HCT116 (cell line): Measurements from ENCODE around the gene PPRC1. TPM values are rescaled to one million over a fixed set of nuclear protein-coding genes. Genes with fewer than 3 reads are reported as not detected.

ENCODE experiments used
- ATAC-seq: fragments of 200-7000 bp; cut with Tn5 transposase; 2 replicates; pipeline ENCODE4 v1.9.1; 2020; ENCODE audit warnings: mild to moderate bottlenecking, moderate library complexity
- BruUV-seq: library from RNA; stranded (reverse); fragments of 400-500 nt; replicated peaks from 2 replicates; lab custom pipeline; 2021; lab: Mats Ljungman, UMichigan
- CTCF ChIA-PET: fragments of 300-600 bp; sonication (Branson Sonifier 250); formaldehyde crosslinking; loops from one replicate; lab custom pipeline; 2021; ENCODE audit warnings: antibody characterized with exemption; lab: Charles Lee
- POLR2A ChIA-PET: fragments of 300-600, 350-600 bp; sonication (Branson Sonifier 250); formaldehyde crosslinking; loops from one replicate; lab custom pipeline; 2021; ENCODE audit warnings: antibody characterized with exemption; lab: Charles Lee
- RAD21 ChIA-PET, 2 experiments: fragments of 300-600 bp; sonication (Branson Sonifier 250); formaldehyde crosslinking; loops; one replicate each; lab custom pipeline; 2023; ENCODE audit warnings: low total read pairs in 2 of 2; ENCODE audit not compliant: uncharacterized antibody in 2 of 2, unreplicated experiment in 2 of 2, low non-redundant PET in 1 of 2; lab: Charles Lee
- DNase-seq: peaks from one replicate; pipeline ENCODE4 v3.0.0-alpha.2; 2010; ENCODE audit warnings: low read depth, low spot score
- H2AFZ ChIP-seq: fragments of 200-600 bp; shearing (Covaris generic), sonication (generic); 2 replicates; pipeline ENCODE4 v1.6.1; 2017; ENCODE audit warnings: low read depth, mixed run types, mixed read lengths, antibody characterized with exemption, low read length; ENCODE audit not compliant: poor library complexity, severe bottlenecking
- H3K27ac ChIP-seq: 2 replicates; pipeline ENCODE4 v1.5.1; 2012; ENCODE audit warnings: low read depth, low read length
- H3K27me3 ChIP-seq: fragments of 200-600 bp; sonication (generic); 2 replicates; pipeline ENCODE4 v1.6.1; 2016; ENCODE audit warnings: mixed run types, low read length, mixed read lengths; ENCODE audit not compliant: insufficient read depth
- H3K36me3 ChIP-seq, 2 experiments: fragments of 200-500 bp in 1 of 2; fragments of 200-600 bp in 1 of 2; sonication (Bioruptor generic) in 1 of 2; sonication (generic) in 1 of 2; 2 replicates each; pipeline versions ENCODE4 v1.5.1 to v1.6.1; 2014 to 2016; ENCODE audit warnings: low read length in 2 of 2, inconsistent platforms in 1 of 2, mixed read lengths in 1 of 2, mixed run types in 1 of 2; ENCODE audit not compliant: insufficient read depth in 2 of 2, control insufficient read depth in 1 of 2
- H3K4me1 ChIP-seq, 2 experiments: fragments of 200-600 bp in 1 of 2; sonication (generic) in 1 of 2; 2 replicates each; pipeline versions ENCODE4 v1.5.1 to v1.6.1; 2012 to 2017; ENCODE audit warnings: low read length in 2 of 2, inconsistent platforms in 1 of 2, mild to moderate bottlenecking in 1 of 2, mixed read lengths in 1 of 2, mixed run types in 1 of 2, moderate library complexity in 1 of 2; ENCODE audit not compliant: insufficient read depth in 2 of 2, control insufficient read depth in 1 of 2
- H3K4me2 ChIP-seq: fragments of 200-600 bp; sonication (generic); 2 replicates; pipeline ENCODE4 v1.6.1; 2017; ENCODE audit warnings: mixed run types, low read length, mixed read lengths
- H3K4me3 ChIP-seq, 2 experiments: fragments of 200-600 bp in 1 of 2; sonication (generic) in 1 of 2; replicated peaks in 1 of 2; 2 replicates each; pipeline ENCODE4 v1.5.1; 2011 to 2016; ENCODE audit warnings: low read length in 2 of 2, control low read depth in 1 of 2, low read depth in 1 of 2, mild to moderate bottlenecking in 1 of 2, mixed read lengths in 1 of 2, mixed run types in 1 of 2
- H3K79me2 ChIP-seq: fragments of 200-600 bp; sonication (generic); 2 replicates; pipeline ENCODE4 v1.6.1; 2017; ENCODE audit warnings: mild to moderate bottlenecking, mixed run types, low read length, moderate library complexity, mixed read lengths; ENCODE audit not compliant: insufficient read depth
- H3K9ac ChIP-seq: fragments of 200-600 bp; sonication (generic); 2 replicates; pipeline ENCODE4 v1.6.1; 2016; ENCODE audit warnings: low read length, mixed read lengths
- H3K9me2 ChIP-seq: fragments of 200-600 bp; sonication (generic), shearing (Covaris generic); 2 replicates; pipeline ENCODE4 v1.6.1; 2017; ENCODE audit warnings: mixed run types, mild to moderate bottlenecking, moderate library complexity; ENCODE audit not compliant: insufficient read depth
- H3K9me3 ChIP-seq, 2 experiments: fragments of 200-500 bp in 1 of 2; fragments of 200-600 bp in 1 of 2; sonication (Bioruptor generic) in 1 of 2; sonication (generic) in 1 of 2; 2 replicates each; pipeline ENCODE4 v1.6.1; 2014 to 2017; ENCODE audit warnings: low read length in 2 of 2, mixed read lengths in 2 of 2, inconsistent platforms in 1 of 2, low read depth in 1 of 2, mild to moderate bottlenecking in 1 of 2, mixed run types in 1 of 2, moderate library complexity in 1 of 2; ENCODE audit not compliant: control insufficient read depth in 1 of 2, insufficient read depth in 1 of 2
- H4K20me1 ChIP-seq: fragments of 200-600 bp; sonication (generic), shearing (Covaris generic); 2 replicates; pipeline ENCODE4 v1.6.1; 2017; ENCODE audit warnings: mixed run types, mild to moderate bottlenecking, moderate library complexity; ENCODE audit not compliant: insufficient read depth
- EZH2phosphoT487 ChIP-seq: fragments of 200-600 bp; IDR thresholded peaks from 2 replicates; pipeline ENCODE4 v1.6.1; 2018; ENCODE audit warnings: antibody characterized with exemption, borderline replicate concordance
- SIN3A ChIP-seq: IDR thresholded peaks from 2 replicates; pipeline ENCODE4 v1.6.1; 2012; ENCODE audit warnings: low read depth
- TCF7L2 ChIP-seq: IDR thresholded peaks from 2 replicates; pipeline ENCODE4 v1.7.0; 2011; ENCODE audit warnings: borderline replicate concordance, inconsistent platforms; ENCODE audit not compliant: insufficient read depth, insufficient read length; ENCODE audit errors: extremely low read depth
- intact Hi-C: fragments of 100-400 bp; cut with micrococcal nuclease; formaldehyde crosslinking; loops from 2 replicates; pipeline ENCODE4 v1.10.0; 2022
- total RNA-seq: library from RNA; stranded (reverse); gene quantifications from one replicate; pipeline ENCODE4 v1.2.1, GENCODE V29; 2021; ENCODE audit not compliant: unreplicated experiment
- TF ChIP-seq, protein P1 (sequence below), 3 experiments: fragments of 200-600 bp in 1 of 3; sonication (generic) in 1 of 3; IDR thresholded peaks in 2 of 3; conservative IDR thresholded peaks in 1 of 3; 2 replicates each; pipeline ENCODE4 v1.5.1; 2012 to 2017; ENCODE audit warnings: low read depth in 2 of 3, low read length in 2 of 3, antibody characterized with exemption in 1 of 3, borderline replicate concordance in 1 of 3, control low read depth in 1 of 3, mild to moderate bottlenecking in 1 of 3, mixed read lengths in 1 of 3, mixed run types in 1 of 3, moderate library complexity in 1 of 3; ENCODE audit not compliant: insufficient read depth in 1 of 3
- TF ChIP-seq, protein P2 (sequence below): IDR thresholded peaks from 2 replicates; pipeline ENCODE4 v1.6.1; 2012; ENCODE audit warnings: low read depth

The PPRC1 gene
- total RNA-seq, 1 experiment from 2014 or later = 93.0 TPM

DNA sequence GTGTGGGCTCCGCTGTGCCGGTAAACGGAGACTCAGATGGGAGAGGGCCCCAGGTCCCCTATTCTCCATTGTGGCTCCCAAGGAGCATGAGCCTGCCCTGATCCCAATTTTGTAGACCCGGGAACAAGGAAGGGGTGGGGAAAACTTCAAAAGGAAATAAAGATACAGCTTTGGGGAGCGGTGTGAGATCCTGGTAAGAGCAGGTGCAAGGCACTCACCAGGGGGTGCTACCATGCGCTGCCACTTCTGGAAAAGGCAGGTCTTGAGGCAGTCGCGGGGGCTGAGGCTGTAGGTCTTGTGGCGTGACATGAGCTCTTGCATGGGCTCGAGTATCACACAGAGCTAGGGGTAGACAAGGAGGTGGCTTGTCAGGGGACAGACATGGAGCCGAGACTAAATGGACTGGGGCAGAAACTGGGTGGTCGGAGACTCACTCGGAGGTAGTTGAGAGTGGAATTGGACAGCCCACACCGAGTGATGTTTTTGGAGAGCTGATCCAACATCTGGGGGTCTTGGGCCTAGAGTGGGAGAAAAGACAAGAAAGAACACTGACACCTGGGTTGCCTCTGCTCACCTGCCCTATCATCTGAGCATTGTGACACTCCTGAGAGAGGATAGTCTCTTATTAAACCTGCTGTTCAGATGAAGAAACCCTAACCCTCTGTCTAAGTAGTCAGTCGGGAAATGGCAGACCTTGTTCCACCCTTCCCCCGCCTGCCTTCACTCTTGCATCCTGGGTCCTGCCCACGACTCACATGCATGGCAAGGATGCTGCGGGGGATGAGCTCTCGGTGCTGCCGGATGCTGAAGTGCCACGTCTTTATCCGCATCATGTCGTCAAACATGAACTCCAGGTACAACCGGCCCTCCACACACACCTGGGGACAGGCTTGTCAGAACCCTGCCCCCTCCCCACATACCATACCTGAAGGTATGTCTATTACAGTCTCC lies 23.4 kb upstream of the PPRC1 start (continued):
- TF ChIP-seq, protein P1, sequence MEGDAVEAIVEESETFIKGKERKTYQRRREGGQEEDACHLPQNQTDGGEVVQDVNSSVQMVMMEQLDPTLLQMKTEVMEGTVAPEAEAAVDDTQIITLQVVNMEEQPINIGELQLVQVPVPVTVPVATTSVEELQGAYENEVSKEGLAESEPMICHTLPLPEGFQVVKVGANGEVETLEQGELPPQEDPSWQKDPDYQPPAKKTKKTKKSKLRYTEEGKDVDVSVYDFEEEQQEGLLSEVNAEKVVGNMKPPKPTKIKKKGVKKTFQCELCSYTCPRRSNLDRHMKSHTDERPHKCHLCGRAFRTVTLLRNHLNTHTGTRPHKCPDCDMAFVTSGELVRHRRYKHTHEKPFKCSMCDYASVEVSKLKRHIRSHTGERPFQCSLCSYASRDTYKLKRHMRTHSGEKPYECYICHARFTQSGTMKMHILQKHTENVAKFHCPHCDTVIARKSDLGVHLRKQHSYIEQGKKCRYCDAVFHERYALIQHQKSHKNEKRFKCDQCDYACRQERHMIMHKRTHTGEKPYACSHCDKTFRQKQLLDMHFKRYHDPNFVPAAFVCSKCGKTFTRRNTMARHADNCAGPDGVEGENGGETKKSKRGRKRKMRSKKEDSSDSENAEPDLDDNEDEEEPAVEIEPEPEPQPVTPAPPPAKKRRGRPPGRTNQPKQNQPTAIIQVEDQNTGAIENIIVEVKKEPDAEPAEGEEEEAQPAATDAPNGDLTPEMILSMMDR (IDR thresholded peaks at IDR 0.05 in 2 of 3, conservative IDR thresholded peaks at IDR 0.05 in 1 of 3; ENCODE audit: borderline replicate concordance in 1 of 3, insufficient read depth in 1 of 3, low read depth in 2 of 3, low read length in 2 of 3) = no peak
- TF ChIP-seq EZH2phosphoT487 (no peak), TCF7L2 (no peak)

DNA sequence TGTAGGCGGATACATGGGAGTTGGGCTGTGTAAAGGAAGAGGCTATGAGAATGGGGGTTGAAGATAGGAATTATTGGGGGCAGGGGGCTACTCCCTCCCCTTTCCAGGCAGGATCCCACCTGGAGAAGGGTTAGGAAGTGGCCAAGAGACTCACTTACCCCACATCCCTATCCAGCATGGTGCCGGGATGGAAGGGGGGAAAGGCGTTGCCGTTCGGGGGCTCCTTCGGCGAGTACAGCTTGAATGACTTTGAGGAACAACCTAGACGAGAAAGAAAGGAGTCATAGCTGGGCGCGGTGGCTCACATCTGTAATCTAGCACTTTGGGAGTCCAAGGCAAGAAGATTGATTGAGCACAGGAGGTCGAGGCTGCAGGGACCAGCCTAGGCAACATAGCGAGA lies 21.6 kb upstream of the PPRC1 start:
- H2AFZ ChIP-seq = no peak overlapping the region
- peaks cover 46% of the 10 kb centered on the region for H3K79me2 ChIP-seq
- H3K9me3 ChIP-seq = no peaks in the 10 kb centered on the region
- POLR2A ChIA-PET = no interaction called here
- BruUV-seq = no TSS peak
- no peak overlapping the region for H3K9ac ChIP-seq
- H3K27me3 ChIP-seq = no peaks in the 10 kb centered on the region
- no peak for TF ChIP-seq SIN3A
- TF ChIP-seq, protein P2, sequence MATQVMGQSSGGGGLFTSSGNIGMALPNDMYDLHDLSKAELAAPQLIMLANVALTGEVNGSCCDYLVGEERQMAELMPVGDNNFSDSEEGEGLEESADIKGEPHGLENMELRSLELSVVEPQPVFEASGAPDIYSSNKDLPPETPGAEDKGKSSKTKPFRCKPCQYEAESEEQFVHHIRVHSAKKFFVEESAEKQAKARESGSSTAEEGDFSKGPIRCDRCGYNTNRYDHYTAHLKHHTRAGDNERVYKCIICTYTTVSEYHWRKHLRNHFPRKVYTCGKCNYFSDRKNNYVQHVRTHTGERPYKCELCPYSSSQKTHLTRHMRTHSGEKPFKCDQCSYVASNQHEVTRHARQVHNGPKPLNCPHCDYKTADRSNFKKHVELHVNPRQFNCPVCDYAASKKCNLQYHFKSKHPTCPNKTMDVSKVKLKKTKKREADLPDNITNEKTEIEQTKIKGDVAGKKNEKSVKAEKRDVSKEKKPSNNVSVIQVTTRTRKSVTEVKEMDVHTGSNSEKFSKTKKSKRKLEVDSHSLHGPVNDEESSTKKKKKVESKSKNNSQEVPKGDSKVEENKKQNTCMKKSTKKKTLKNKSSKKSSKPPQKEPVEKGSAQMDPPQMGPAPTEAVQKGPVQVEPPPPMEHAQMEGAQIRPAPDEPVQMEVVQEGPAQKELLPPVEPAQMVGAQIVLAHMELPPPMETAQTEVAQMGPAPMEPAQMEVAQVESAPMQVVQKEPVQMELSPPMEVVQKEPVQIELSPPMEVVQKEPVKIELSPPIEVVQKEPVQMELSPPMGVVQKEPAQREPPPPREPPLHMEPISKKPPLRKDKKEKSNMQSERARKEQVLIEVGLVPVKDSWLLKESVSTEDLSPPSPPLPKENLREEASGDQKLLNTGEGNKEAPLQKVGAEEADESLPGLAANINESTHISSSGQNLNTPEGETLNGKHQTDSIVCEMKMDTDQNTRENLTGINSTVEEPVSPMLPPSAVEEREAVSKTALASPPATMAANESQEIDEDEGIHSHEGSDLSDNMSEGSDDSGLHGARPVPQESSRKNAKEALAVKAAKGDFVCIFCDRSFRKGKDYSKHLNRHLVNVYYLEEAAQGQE = no peak
- H4K20me1 ChIP-seq = no peaks in the 10 kb centered on the region; the same call in 1 of the 2 replicates
- no peak for DNase-seq
- H3K4me1 ChIP-seq = peaks cover 28 to 33% of the 10 kb centered on the region in 2 experiments
- H3K4me3 ChIP-seq = no peak overlapping the region
- no peak for ATAC-seq
- RAD21 ChIA-PET = no interaction called here
- CTCF ChIA-PET = interaction anchor here (4.1 kb wide), 1 partner anchor 11 kb away, joined by 48 read pairs; no protein-coding TSS in a partner anchor
- no peak overlapping the region for H3K4me2 ChIP-seq
- peaks cover 32 to 41% of the 10 kb centered on the region in 2 experiments for H3K36me3 ChIP-seq
- H3K9me2 ChIP-seq = no peaks in the 10 kb centered on the region
- intact Hi-C loops = no loop called here
- H3K27ac ChIP-seq = no peak overlapping the region; the same call in 1 of the 2 replicates
